Activated CD8-positive, alpha-beta memory T cell treated with anti-CD3 and anti-CD28 coated beads, Interleukin-2, amount 50 U/mL, for 24 hours (primary cell): Measurements from ENCODE around the gene CTNNB1.

ENCODE experiments used
- DNase-seq: peaks from one replicate; pipeline ENCODE4 v3.0.0-alpha.2; 2020; ENCODE audit errors: extremely low read depth

CTNNB1 gene

DNA sequence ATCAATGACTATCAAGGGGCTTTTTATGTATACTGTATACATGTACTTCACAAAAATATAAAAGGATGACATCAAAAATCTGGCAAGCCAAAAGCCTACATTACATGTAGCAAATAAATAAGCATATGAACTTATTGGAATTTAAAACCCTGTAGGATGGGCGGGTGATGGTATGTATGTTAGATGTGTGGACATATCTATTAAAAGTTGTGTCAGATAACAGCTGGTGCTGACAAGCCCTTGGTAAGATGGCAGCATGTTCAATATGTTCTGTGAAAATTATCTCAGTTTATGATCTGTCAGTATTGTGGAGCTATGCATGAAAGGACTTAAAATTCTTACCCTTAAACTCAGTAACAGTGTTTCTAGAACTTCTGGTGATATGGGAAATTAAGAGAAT lies 20.1 kb downstream of the CTNNB1 start:
- DNase-seq: no peak

DNA sequence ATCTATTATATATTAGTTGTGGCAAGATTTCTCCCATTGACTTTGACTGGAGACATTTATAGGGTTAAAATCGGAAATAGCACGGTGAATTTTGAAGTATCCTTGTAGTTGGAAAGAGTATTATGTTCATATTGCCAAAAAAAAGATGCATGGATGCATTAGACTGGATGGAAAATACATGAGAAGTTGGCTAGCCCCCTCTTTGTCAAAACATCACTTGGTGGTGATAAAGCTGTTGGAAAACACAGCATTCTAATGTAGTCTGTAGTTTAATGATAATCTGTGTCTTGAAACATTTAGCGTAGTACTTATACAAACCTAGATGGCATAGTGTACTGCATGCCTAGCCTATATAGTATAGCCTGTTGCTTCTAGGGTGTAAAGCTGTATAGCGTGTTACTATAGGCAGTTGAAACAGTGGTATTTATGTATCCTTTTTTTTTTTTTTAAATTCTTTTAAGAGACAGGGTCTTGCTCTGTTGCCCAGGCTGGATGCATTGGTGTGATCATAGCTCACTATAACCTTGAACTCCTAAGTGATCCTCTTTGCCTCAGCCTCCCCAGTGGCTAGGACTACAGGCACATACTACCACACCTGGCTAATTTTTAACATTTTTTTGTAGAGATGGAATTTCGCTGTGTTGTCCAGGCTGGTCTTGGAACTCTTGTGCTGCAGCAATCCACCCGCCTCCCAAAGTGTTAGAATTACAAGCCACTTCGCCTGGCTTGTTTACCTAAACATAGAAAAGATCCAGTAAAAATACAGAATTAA lies 21.8 kb downstream of the CTNNB1 start:
- no peak for DNase-seq

DNA sequence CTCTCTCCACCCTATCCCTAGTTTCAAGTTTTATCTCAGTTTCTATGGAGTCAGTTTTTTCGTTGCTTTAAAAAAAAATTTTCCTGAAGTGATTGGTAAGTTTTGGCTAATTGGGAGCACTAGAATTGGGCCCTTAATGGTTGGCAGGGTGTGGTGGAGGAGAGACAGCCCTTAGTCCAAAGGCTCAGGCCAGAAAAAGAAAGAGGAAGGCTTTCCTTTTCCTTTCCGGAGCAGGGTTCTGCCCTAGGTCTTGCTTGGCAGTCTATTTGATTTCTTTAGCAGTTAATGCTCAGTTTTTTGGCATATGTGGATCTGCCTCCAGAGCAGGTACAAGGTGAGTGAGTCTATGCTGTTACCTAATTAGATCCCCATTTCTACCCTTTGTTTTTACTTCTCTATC lies 22.7 kb downstream of the CTNNB1 start:
- DNase-seq: no peak

DNA sequence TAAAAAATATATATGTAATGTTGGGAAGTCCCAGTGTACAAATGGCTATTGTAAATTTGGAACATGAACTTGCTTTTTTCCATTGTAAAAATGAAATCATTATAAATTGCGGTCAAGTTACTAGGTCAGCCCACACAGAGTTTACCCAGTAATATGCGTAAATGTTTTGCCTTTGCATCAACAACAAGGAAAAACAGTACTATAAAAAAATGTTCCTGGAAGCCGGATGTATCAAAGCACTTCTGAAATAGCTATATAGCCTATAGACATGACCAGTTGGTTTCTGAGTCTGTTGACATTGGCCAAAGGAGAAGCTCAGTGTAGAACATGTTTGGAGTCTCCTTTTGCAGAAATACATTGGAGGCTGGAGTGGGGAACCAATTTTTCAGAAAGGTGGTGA lies 23.2 kb downstream of the CTNNB1 start:
- DNase-seq: no peak

DNA sequence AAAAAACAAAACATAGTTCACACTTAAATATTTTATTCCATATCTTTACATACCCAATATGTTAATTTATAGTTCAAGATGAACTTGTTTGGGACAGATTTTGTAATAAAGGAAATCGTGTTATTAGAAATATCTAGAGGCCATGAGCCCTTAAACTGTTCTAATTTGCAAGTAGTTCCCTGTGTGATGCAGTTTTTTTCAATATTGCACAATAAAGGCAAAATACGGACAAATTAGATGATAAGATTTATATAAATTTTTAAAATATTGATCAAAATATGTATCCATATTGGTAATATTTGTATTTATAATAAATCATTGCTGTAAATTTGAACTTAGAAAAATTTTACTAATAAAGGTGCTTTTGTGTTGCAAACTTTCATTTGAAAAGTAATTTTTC lies 23.8 kb downstream of the CTNNB1 start:
- DNase-seq: no peak

DNA sequence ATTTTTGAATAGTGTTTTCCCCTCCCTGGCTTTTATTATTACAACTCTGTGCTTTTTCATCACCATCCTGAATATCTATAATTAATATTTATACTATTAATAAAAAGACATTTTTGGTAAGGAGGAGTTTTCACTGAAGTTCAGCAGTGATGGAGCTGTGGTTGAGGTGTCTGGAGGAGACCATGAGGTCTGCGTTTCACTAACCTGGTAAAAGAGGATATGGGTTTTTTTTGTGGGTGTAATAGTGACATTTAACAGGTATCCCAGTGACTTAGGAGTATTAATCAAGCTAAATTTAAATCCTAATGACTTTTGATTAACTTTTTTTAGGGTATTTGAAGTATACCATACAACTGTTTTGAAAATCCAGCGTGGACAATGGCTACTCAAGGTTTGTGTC lies 24.4 kb downstream of the CTNNB1 start:
- no peak for DNase-seq

DNA sequence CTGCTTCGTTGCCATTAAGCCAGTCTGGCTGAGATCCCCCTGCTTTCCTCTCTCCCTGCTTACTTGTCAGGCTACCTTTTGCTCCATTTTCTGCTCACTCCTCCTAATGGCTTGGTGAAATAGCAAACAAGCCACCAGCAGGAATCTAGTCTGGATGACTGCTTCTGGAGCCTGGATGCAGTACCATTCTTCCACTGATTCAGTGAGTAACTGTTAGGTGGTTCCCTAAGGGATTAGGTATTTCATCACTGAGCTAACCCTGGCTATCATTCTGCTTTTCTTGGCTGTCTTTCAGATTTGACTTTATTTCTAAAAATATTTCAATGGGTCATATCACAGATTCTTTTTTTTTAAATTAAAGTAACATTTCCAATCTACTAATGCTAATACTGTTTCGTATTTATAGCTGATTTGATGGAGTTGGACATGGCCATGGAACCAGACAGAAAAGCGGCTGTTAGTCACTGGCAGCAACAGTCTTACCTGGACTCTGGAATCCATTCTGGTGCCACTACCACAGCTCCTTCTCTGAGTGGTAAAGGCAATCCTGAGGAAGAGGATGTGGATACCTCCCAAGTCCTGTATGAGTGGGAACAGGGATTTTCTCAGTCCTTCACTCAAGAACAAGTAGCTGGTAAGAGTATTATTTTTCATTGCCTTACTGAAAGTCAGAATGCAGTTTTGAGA lies 25.0 kb downstream of the CTNNB1 start:
- no peak for DNase-seq

DNA sequence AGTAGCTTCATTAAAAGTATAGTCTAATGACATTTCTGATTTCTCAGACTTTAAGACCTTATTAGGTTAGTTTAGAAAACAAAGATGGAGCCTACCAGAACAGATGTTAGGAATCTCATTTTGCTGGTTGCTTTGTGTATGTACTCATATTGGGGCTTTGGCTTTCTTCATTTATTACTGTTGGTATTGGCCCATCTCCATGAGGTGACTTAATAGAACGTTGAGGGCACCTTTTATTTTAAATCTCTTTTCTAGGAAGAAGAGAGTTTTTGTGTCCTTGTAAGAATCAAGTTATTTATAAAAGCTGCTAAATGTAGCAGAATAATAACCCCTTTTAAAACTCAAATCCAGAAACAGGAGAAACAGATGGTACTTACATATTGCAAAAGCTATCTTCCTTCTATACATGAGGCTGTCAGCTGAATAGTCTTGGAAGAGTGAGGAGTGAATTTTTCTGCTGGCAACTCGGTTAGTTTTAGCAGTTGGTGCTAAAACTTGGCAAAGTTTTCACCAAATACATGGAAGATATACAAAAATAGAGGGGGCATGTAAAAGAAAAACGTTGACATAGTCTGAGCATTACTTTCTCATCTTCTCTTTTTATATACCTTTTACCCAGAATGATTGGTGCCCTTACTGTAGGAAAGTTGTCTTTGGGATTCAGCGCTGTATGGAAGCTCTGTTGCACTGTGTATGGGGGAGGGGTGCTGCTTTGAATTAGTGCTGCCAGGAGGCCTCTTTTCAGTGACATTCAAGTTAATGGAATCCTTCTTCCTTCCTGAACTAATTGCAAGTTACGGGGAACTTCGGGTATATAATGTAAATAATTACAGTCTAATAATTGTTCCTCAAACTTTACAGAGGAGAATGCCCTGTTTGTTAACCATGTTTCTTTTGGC lies 35.8 kb downstream of the CTNNB1 start:
- DNase-seq: no peak

DNA sequence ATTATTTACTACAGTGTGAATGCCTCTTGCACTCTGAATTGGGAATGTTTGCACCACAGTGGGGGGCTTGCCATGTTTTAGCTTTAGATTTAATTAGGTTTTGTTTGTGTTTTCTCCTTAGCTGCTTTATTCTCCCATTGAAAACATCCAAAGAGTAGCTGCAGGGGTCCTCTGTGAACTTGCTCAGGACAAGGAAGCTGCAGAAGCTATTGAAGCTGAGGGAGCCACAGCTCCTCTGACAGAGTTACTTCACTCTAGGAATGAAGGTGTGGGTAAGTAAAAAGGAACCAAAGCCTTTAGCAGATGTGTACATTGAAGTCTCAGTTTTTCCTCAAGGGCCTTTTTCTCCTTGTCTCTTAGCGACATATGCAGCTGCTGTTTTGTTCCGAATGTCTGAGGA lies 36.9 kb downstream of the CTNNB1 start:
- DNase-seq: no peak

DNA sequence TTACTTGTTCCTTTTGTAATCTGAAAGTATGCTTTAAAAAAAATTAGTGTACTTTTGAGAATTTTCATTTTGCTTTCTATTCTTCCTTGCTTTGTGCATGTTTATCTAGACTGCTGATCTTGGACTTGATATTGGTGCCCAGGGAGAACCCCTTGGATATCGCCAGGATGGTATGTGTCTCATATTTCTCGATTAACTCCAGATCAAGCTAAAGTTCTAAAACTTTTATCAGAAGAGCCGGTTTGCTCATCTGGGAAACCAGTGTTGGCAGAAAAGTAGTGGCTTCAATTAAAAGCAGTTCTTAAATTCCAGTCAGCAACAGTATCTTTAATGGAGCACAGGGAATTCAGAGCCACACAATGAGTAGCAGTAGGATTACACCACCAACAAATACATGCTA lies 38.6 kb downstream of the CTNNB1 start:
- no peak for DNase-seq

DNA sequence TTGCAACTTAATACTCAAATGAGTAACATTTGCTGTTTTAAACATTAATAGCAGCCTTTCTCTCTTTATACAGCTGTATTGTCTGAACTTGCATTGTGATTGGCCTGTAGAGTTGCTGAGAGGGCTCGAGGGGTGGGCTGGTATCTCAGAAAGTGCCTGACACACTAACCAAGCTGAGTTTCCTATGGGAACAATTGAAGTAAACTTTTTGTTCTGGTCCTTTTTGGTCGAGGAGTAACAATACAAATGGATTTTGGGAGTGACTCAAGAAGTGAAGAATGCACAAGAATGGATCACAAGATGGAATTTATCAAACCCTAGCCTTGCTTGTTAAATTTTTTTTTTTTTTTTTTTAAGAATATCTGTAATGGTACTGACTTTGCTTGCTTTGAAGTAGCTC lies 40.3 kb downstream of the CTNNB1 start:
- DNase-seq: no peak

DNA sequence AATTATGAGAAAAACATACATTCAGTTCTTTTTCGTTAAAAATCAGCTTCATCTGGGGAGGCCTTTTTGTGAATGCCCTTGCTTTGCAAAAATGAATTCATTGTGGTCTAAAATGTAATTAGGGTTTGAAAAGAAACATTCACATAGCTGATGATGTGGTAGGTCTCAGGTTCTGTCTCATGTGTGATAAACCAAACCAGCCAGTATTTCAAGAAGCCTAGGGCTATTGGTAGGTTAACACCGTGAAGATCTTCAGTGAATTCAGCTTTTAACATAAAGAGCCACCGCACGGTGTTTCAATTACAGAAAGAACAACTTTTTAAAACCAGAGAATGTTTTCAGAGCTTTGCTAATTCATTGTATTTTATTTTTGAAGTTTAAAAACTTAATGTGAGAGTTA lies 41.9 kb downstream of the CTNNB1 start:
- DNase-seq: no peak

DNA sequence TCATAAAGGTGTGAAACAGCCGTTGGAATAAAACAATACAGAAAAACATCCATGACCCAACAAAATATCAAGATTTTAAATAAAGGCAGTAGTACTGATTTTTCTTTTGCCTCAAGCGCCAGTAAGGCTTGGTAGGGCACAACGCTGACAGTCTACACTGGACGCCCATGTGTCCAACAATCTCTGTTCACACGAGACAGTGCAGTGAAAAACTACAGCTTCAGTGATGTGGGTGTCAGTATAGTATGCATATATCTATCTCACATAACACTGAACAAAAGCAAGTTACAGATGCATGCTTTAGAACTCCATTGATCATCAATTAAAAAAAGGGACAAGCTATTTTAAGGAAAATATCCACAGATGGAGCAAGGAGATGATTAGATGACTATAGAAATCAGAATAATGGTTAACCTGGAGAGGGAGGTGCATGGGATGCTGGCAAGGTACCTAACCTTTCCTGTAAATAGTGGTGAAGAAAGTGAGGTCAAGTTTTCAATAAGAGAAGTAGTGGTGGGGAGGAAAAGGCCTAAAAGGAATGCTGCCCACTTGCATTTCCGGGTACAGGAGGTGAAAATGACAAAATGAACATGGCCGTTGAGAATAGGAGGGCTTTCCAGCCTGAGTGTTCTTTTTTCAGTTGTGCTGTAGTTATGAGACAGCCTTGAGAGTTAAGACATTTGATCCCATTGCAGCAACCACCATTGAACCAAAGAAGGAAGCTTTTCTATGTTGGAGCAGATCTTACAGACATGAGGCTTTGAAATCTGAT lies 42.7 kb downstream of the CTNNB1 start:
- no peak for DNase-seq

DNA sequence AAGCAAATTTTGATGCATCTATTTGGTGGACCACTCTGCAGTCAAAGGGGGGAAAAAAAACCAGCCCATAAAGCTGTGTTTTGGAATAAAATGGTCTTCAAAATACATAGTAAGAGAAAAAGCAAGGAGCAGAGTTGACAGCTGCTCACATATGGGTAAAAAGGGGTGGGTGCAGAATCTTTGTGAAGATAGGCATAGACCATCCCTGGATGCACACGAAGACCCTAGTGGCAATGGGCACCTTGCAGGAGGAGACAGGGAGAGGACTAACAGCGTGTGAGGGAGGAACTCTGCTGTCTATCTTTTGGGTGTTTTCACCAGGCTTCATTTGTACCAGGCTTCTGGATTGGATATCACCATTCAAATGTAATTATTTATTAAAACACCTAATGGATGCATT lies 43.9 kb downstream of the CTNNB1 start:
- DNase-seq: no peak

DNA sequence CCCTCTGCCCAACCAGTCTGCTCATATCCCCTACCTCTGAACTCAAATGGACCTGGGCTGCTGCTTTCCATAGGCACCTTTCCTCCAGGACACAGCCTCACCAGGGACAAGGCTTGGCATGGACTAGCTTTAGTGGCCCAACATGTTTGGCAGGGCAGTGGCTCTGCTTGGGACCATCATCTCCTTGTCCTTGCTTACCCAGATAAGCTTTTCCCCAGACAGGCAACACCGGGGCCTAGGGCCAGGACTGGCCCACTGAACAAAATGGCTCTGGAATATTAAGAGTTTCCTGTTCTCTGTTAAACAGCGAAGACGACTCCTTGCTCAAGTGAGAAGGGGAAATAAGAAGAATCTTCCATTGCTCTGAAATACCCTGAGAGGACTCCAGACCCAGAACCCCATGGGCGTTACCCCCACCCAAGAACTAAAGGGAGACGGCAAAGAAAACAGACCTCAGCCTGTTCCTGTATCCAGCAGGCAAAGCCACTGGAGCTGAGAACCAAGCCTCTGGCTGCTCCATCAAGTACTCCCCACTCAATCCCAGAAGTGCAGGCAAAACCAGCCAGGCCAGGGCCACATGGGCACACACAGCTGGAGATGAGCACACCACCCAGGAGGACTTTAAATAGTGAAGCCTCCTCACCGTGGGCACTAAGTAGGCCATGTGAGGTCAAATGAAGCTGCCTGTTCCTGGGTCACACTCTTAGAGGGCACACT lies 45.5 kb downstream of the CTNNB1 start:
- no peak for DNase-seq

DNA sequence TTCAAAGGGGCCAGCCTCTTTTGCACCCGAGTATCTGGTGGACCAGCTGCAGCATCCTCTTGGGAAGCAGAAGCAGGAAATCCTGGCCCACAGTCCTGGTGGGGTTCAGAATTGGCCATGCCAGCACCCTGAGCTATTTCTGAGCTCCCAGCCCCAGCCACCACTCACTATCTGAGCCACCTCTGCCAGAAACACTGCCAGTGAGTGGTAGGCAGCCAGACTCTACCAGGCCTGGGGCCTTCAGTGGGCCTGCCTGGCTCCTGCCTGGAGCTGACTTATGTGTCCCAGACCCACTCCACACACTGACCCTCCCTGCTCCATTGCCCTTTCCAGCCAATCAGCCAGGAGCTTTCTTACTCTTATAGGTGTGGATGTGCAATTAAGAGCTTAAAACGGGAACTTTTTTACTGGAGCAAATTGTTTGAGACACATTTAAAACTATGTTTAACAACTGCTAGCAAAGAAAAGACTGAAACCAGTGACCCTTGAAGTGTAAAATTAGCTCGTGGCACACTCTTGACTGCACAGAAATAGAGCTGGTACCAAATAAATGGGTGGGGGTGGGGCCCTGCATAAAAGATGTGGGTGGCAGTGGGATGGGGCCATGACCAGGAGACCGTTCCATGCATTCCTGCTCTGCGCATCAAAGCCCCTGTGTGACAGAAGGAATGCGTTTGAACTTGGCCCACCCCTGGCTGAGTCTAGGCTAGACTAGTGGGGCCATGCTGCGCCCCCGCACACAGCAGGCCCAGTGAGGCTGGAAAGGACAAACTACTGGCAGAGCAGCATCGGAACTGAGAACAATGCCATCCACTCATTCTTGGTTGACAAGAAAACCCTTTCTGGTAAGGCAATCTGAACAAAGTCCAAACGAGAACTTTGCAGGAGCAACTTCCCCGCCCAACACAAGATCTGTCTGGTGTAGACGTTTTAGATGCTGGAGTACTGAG lies 48.0 kb downstream of the CTNNB1 start:
- no peak for DNase-seq

DNA sequence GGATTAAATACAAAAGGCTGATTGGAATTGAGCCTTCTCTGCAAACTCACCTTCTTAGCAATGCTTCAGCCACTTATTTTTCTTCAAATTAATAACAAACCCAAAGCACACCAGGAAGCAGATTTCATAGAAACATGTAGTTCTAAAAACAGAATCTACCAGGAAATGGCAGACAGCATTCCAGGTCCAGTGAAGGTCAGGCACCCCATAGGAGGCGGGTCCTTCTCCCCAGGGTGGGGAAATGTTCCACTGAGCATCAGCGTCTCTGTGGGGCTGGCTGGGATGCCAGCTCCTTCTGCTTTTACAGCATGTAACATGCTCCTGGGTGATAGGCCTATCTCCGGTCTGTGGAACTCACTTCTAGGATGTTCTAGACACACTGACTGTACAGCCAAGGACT lies 49.2 kb downstream of the CTNNB1 start:
- DNase-seq: no peak

DNA sequence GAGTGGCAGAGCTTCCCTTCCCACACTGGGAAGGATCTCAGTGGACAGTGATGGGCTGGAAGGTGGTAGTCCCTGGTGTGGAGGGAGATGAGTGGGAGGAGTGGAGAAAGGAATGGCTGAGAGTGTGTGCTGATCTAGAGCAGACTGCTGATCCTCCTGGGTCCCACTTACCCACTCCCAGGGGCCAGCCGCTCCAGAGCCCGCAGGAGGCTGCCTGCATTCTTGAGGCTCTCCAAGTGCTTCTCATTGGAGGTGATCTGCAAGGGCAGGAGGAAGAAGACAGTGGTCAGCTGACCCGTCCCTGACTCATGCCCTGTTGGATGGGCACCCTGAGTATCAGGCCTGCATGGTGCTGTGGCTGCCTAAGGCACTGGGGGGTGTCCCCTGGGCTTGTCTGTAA lies 50.0 kb downstream of the CTNNB1 start:
- no peak for DNase-seq

DNA sequence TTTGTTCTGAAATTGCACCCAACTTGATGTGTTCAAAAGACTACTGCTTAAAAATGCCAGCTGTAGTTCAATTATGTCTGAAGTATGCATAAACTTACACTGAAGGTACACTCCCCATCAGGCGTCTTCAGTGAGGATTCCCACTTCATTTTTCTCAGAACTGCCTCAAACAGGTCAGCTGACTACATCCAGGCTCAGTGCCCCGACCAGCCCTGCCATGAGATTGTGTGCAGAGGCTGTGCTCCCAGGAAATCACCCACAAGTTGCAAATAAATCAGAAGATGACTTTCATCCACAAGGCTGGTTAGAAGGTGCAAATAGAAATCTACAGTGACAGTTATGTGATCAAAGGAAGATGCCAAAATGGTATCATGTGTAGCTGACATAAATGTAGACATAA lies 51.5 kb downstream of the CTNNB1 start:
- no peak for DNase-seq

DNA sequence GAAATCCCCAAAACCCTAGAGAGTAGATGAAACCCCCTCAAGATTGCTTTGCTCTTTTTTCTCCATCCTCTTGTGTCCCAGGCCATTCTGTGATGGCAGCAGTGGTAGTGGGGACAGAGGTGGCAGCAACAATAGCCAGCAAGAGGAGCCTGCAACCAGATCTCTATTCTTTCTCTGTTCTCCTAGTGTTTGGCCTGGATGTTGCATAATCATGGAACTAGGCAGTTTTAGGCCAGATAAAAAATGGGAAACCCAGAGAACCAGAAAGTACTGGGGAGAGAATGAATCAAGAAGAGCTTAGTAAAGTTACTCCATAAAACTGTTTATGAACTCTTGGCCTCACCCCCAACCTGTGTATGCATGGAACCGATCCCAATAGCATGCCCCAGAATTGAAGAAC lies 52.3 kb downstream of the CTNNB1 start:
- DNase-seq: no peak
